ENCODE measurements around the gene GREB1. TPM values are rescaled to one million over a fixed set of nuclear protein-coding genes. Genes with fewer than 3 reads are reported as not detected.

The GREB1 gene
- total RNA-seq, 1 donor from 2014 or later, result 2.7 TPM

DNA sequence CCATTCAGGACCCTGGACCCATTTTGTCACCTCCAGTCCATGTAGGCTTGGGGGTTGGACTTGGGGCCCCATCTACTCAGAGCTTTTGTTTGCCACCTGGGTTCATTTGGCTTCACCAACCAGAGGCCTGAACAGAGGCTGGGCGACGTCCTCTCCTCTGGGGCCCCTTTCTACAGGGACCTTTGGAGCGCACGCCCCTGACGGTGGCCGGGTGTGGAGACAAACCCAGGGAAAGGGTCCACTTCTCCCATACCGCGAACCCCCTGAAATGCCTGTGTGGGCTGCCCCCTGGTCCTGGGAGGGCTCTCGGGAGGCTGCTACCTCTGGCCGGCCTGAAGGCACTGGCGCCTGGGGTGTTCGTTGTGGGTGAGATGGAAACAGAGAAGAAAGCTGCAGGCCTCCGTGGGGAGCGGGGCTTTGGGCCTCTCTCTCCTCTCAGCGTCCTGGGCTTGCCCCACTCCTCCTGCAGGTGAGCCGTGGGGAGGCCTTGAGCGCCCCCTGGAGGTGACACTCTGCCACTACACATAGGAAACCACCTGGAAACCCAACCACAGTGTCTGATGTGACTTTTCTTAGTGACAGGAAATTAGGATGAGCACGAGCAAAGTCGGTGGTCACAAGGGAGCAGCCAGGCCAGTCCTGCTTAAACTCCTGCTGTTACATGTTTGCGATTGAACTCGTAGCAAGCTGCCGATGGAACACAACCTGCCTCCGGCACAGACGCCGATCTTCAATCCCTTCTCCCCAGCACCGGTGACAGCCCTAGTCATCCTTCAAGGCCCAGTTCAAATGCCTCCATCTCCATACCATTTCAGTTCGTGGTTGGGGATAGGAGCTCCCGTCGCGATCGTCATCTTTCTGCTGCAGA lies 148.1 kb downstream of the GREB1 start:
- DNase-seq, result no peak

- no peak for DNase-seq
Observed at GRCh38 chr2:11682590-11682915, 148.7 kb downstream of the GREB1 start.

DNA sequence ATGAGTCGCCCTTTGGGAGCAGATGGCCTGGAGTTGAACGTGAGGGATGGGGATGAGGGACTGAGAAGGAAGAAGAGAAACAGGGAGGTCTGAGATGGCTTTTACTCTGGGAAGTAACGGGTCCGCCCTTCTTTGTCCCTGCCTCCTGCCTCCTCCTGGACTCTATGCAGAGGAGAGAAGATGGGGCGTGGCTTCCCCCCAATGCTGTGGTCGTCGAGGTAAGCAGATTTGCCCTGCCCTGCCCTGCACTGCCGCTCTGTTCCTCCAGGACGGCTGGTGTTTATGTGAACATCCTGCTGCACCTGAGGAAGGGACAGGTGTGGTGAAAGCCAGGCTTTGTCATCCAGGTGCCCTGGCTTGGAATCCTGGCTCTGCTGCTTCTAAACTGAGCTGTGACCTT lies 149.6 kb downstream of the GREB1 start:
- no peak for DNase-seq

- DNase-seq, result no peak
Observed at GRCh38 chr2:11683966-11684365, 150.1 kb downstream of the GREB1 start.

DNA sequence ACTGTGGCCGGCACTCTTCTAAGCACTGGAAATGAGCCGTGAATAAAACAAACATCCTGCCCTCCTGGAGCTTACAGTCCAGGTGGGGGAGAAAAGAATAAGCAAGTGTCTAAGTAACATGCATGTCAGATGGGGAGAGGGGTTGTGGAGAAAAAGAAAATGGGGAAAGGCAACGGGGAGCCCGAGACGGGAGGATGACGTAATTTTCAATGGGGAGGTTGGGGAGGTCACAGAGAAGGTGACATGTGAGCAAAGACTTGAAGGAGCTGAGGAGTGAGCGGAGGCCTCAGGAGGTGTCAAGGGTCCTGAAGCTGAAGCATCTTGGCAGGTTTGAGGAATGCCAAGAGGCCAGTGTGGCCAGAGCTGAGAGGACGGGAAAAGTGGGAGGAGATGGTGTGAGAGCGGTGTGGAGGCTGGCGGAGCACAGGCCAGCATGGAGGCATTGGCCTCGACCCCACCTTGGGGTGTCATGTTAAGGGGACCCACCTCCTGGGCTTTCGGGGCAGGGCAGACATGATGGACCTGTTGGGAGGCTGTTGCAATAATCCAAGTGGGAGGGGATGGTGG lies 151.1 kb downstream of the GREB1 start:
- no peak for DNase-seq

DNA sequence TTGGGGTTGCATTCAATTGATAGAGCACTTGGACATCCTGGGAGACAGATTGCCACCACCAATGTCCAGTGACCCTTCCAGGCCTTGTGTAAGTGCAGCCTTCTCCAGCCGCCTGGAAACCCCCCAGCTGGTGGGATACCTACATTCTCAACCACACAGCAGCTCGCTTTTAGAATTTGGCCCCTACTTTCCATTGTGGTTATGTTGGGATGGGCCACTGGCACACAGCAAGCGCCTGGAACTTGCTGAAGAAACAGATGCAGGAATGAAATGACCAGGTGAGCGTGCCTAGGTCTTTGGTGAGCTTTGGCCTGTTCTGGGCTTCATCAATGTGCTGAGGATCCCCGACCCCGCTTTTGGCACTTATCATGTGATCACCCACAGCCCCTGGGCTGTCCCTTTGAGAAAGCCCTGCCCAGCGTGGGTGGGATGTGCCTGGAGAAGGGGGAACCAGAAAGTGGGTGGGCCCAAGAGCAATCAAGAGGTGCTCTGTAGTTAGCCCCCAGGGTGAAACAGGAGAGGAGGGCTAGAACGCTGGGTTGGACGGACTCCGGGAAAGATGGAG lies 152.1 kb downstream of the GREB1 start:
- DNase-seq, result no peak

- DNase-seq, result no peak
Observed at GRCh38 chr2:11687736-11688135, 153.9 kb downstream of the GREB1 start.

DNA sequence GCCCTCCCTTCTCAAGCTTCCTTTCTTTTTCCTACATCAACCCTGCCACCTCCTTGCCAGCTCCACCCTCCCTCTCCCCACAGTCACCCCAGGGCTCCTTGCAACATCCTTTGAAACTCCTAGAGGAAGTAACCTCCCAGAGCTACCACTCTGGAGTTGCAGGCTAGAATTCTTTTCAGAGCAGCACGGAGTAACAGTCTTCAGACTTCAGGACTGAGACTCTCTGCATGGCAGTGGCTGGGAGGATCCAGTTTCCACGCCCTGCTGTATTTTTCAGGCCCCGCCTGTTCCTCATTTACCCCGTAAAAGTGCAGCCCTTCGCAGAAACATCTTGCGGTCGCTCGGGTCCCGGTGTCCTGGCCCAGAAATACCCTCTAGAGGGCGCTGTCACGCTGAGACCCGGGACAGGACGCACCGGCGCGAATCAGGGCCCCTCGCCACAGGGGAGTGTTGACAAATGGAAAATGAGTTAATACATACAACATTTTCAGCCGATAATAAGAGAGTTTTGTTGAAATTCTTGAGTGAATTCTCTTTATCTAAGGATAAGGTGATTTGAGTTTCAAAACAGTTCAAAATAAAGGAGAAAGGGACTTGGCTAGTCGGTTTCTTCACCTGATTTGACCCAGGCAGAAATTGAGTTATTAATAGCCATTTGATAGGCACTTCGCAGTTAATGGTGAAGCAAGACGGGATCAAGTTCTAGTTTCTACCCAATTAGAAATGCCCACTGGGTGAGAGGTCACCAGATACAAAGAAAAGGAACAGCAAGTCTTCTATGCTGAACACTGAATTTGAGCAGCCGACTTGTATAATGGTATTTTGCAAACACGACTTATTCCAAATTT lies 154.6 kb downstream of the GREB1 start:
- DNase-seq, result peak; percentile 59

DNA sequence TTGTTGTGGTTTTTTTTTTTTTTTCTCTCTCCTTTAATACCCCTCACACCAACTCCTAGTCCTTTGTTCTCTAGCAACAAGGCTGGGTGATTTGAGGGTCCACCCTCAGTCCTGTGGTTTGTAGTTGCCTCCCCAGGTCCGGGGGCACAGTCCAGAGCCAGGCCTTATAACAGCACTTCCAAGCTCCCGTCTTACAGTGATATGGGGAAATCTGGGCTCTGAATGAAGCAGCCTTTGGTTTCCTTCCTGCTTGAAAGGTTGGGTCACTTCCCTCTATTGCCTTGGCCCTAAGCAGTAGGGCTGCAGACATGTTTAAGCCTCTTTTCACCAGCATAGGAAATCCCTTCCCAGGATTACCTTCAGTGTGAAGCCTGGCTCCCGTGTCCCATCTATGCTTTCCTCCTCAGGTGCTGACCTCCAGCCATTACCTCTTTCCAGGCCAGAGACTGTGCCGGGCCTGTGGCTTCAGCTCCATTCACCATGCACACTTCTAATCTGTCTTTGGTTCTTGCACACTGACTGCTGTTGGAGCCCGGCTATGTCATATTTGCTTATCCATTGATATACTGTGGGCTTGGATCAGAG lies 157.3 kb downstream of the GREB1 start:
- DNase-seq, result no peak

Small RNAs within 50 kb of the gene (small RNA-seq; reads per million reads assigned to genes)
- gene MIR4429 (ENCODE audit: low replicate concordance), result not detected
- not detected for gene RN7SL674P (ENCODE audit: low replicate concordance)
- not detected for gene RNA5SP84 (ENCODE audit: low replicate concordance)
- 2.0 reads per million, percentile 86 among the genes with 10 or more reads in this experiment for gene RNU2-13P (ENCODE audit: low replicate concordance)

Other genes starting within 250 kb of the GREB1 start
- 58.0 TPM for gene ROCK2, start 189.4 kb upstream of the GREB1 start, total RNA-seq
- 9.6 TPM for gene E2F6, start 67.9 kb upstream of the GREB1 start, total RNA-seq
- 0.10 TPM for gene NTSR2, start 136.2 kb downstream of the GREB1 start, total RNA-seq
- gene LPIN1, start 212.6 kb downstream of the GREB1 start, total RNA-seq, result 38.3 TPM

All from skin of body (tissue), 3 donors.